ENCODE results near the gene UBASH3B.

Gene UBASH3B

DNA sequence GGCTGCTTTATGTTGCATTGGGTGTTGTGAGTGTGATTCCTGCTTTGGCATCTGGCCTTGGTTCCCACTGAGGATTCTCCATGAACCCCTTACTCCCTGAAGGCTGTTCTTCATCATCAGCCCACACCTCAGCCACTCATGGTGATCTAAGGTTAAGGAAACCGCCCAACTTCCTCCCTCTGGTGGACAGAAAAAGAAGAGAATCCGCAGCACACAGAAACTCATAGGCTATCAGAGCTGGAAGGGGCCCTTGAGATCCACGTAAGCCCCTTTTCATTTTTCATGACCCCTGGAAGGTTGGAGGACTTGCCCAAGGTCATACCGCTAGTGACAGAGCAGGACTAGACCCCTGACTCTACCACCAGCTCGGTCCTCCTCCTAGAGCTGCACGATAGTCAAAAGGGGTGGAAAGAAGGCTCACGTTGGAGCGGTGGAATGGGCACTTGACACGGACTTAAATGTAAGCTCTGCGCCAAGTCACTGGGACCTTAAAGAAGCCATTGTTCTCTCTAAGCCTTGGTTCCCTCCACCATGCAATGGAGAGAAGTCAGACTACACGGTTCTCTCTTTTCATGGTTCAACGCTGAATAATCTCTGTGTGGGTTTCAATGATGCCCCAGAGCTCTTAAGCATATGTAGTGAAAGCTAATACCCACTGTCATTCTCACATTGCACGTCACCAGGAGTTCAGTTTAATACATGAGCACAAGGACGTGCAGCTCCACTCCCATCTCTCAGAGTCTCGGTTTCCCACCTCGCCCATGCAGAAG is 99.2 kb downstream of the UBASH3B start:
- Mint-ChIP-seq H3K36me3 (ENCODE audit: insufficient read depth) (no peaks in the 10 kb centered on the region), H3K4me1 (ENCODE audit: low read depth in 2 of 2) (peaks cover 17 to 20% of the 10 kb centered on the region in 2 donors), H3K9me3 (no peaks in the 10 kb centered on the region), H3K27ac (no peak overlapping the region), H3K4me3 (peak overlapping the region in 1 of 2 donors; percentile 19), H3K27me3 (no peaks in the 10 kb centered on the region)
- ATAC-seq (replicated peaks) (peak; percentile 46), DNase-seq (peak in 2 of 3 experiments; percentile 18 to 21)

DNA sequence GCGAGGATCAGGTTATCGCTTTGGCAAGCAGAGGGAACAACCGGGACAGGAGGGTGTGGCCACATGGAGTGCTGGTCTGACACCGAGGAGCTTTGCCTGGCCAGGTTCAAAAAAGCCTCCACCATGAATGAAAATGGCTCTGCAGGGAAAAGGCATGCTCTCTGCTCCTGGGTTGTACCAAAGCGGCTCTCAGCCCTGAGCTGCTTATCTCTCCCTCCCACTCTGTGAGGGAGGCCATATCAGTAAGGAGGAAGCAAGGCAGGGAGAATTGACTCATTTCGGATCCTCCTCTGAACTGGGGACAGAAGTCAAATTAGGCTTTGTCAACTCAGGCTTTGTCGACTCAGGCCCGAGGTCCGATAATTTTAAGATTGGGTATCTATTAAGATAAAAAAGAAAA is 99.9 kb downstream of the UBASH3B start:
- no peak for ATAC-seq (replicated peaks)
- no peaks in the 10 kb centered on the region for H3K36me3 Mint-ChIP-seq (ENCODE audit: insufficient read depth)
- H3K9me3 Mint-ChIP-seq: no peaks in the 10 kb centered on the region
- H3K27me3 Mint-ChIP-seq: no peaks in the 10 kb centered on the region
- no peak for DNase-seq
- H3K27ac Mint-ChIP-seq: no peak overlapping the region
- no peak overlapping the region for H3K4me3 Mint-ChIP-seq
- peaks cover 17 to 21% of the 10 kb centered on the region in 2 donors for H3K4me1 Mint-ChIP-seq (ENCODE audit: low read depth in 2 of 2)

DNA sequence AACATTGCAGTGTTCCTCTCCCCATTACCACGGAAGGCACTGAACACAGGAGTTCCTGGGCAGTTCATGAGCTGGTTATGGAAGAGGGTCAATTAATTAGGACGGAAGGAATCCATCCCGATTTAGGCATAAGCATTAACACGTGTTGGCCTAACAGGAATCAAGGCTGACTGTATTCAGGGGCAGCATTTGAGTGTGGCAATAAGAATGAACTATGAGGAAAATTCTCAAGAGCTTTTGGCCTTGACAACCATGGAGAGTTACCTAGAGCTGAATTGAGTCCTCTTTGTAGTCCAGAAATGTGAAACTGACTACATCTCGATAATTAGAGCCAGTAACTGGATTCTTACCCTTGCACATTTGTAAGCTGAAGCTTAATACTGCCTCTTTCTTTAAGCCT is 100.4 kb downstream of the UBASH3B start:
- no peak for DNase-seq
- Mint-ChIP-seq H3K27me3 (no peaks in the 10 kb centered on the region), H3K4me3 (no peak overlapping the region), H3K4me1 (ENCODE audit: low read depth in 2 of 2) (peaks cover 17 to 21% of the 10 kb centered on the region in 2 donors), H3K36me3 (ENCODE audit: insufficient read depth) (no peaks in the 10 kb centered on the region), H3K9me3 (no peaks in the 10 kb centered on the region), H3K27ac (peak overlapping the region; percentile 9 to 41)
- ATAC-seq (replicated peaks): no peak

DNA sequence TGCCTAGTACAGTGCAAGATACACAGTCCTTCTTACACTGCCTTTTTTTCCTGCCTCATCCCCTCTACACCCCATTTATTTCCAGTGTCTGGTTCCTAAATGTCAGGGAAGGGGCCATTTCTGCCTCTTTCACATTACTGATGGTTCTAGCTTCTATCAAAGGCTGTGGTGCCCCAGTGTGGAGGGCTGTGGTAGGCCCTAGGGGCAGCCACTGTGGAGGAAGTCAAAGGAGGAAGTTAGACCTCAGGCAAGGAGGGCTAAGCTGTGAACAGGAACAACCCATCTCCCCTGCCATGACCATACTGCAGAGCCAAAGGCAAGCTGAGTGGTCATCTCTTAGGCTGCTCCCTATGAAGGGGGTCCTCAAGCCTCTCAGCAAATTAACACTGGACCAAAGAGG is 100.9 kb downstream of the UBASH3B start:
- Mint-ChIP-seq H3K27ac (peak overlapping the region; percentile 9 to 41), H3K4me1 (ENCODE audit: low read depth in 2 of 2) (peaks cover 19 to 20% of the 10 kb centered on the region in 2 donors), H3K36me3 (ENCODE audit: insufficient read depth) (no peaks in the 10 kb centered on the region), H3K9me3 (no peaks in the 10 kb centered on the region), H3K27me3 (no peaks in the 10 kb centered on the region), H3K4me3 (no peak overlapping the region)
- peak; percentile 98 for ATAC-seq (replicated peaks)
- DNase-seq: peak; percentile 48 to 64 (median 49)

DNA sequence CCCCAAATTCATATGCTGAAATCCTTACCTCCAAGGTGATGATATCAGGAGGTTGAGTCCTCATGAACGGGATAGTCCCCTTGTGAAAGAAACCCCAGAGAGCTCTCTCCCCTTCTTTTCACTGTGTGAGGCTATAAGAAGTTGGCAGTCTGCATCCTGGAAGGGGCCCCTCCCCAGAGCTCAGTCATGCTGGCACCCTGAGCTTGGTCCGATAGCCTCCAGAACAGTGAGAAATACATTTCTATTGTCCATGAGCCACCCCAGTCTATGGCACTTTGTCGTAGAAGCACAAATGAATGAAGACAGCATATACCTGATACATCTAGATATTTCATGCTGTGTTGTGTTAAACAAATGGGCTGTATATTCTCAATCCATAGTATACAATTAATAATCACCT is 101.7 kb downstream of the UBASH3B start:
- no peak overlapping the region for H3K4me3 Mint-ChIP-seq
- no peaks in the 10 kb centered on the region for H3K9me3 Mint-ChIP-seq
- H3K27me3 Mint-ChIP-seq: no peaks in the 10 kb centered on the region
- ATAC-seq (replicated peaks) (no peak), DNase-seq (no peak)
- peaks cover 14 to 15% of the 10 kb centered on the region in 2 donors for H3K4me1 Mint-ChIP-seq (ENCODE audit: low read depth in 2 of 2)
- H3K36me3 Mint-ChIP-seq (ENCODE audit: insufficient read depth): no peaks in the 10 kb centered on the region
- H3K27ac Mint-ChIP-seq: no peak overlapping the region

DNA sequence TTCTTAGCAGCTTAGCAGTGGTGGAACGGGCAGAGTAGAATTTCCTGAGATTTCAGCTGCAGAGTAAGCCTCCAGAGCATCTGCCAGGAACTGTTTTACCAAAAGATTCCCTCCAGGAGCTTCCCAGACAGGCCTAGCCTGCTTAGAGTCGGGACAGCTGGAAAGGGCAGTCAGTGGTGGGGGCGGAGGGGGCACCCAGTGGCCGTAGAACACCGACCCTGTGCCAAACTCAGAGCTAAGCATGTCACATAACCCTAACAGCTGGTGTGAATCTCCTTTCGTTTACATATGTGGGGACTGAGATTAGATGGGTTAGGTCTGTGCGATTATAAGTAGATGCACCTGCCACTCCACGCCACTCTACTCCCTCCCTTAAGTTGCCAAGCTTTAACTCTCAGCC is 102.8 kb downstream of the UBASH3B start:
- Mint-ChIP-seq H3K4me1 (ENCODE audit: low read depth in 2 of 2) (peaks cover 10 to 18% of the 10 kb centered on the region in 2 donors), H3K9me3 (no peaks in the 10 kb centered on the region), H3K27ac (no peak overlapping the region), H3K36me3 (ENCODE audit: insufficient read depth) (no peaks in the 10 kb centered on the region), H3K4me3 (no peak overlapping the region), H3K27me3 (no peaks in the 10 kb centered on the region)
- DNase-seq (no peak), ATAC-seq (replicated peaks) (no peak)

DNA sequence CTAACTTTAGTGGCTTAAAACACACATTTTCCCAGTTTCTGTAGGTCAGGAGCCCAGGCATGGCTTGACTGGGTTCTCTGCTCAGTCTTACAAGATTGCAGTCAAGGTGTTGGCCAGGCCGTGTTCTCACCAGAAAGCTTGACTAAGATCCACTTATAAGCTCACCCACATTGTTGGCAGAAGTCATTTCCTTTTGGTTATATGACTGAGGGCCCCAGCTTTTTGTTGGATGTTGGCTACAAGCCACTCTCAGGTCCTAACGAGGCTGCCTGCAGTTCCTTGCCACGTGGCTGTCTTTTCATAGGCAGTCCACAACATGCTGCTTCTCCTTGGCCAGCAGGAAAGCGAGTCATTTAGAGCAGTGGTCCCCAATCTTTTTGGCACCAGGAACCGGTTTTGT is 103.5 kb downstream of the UBASH3B start:
- Mint-ChIP-seq H3K9me3 (no peaks in the 10 kb centered on the region), H3K4me1 (ENCODE audit: low read depth in 2 of 2) (peaks cover 10 to 18% of the 10 kb centered on the region in 2 donors), H3K36me3 (ENCODE audit: insufficient read depth) (no peaks in the 10 kb centered on the region), H3K4me3 (no peak overlapping the region), H3K27ac (no peak overlapping the region), H3K27me3 (no peaks in the 10 kb centered on the region)
- DNase-seq (no peak), ATAC-seq (replicated peaks) (no peak)

DNA sequence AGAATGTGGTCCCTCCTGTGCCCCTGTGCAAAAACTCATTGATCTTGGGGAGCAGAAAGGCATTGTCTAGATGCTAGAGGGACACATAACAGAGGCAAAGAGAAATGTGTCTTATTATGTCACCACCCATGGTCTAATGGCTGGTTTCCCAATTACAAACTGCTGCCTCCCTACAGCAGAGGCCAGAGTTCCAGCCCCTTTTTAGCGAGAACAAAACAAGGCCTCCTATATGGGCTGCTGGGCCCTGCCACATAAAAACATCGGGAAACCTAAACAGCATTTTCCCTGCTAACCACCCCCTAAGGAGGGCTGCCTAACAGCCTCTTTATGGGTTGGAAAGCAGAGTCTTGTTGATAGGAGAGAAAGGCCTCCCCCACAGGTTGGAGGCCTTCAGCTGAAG is 107.6 kb downstream of the UBASH3B start:
- Mint-ChIP-seq H3K27ac (no peak overlapping the region), H3K4me3 (no peak overlapping the region), H3K27me3 (no peaks in the 10 kb centered on the region), H3K36me3 (ENCODE audit: insufficient read depth) (no peaks in the 10 kb centered on the region), H3K9me3 (no peaks in the 10 kb centered on the region), H3K4me1 (ENCODE audit: low read depth in 2 of 2) (peaks cover 3 to 13% of the 10 kb centered on the region in 2 donors)
- DNase-seq: no peak
- no peak for ATAC-seq (replicated peaks)

DNA sequence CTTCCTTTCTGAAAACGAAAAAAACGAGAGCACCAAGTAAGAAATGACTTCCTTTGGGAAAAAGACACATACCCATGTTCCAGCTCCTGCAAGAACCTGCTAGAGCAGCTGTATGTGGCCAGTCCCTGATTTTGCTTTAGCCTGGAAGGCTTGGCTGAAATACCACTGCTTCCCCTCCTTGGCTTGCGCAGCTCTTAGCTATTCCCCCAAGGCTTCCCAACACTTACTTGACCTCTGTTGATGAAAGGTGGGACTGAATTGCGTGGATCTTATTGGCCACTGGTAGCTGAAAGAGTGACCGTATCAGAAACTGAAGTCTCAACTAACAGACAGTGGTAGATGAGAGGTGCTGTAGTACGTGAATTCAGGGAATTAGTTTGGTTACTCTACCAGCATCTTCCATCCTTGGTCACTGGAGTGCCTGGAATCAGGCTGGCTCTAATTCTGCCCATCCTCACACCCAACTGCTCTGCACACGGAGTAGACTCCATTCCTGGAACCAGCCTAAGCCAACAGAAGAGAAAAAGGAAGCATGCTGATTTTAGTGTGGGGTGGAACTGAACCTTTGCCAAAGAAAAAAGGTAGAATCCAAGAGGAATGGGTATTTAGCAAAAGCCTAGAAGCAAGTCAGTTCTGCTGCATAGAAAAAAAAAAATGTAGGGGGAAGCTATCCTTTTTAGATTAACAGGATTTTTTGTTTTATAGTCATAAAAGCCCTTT is 109.0 kb downstream of the UBASH3B start:
- H3K4me3 Mint-ChIP-seq: no peak overlapping the region
- H3K9me3 Mint-ChIP-seq: no peaks in the 10 kb centered on the region
- H3K27ac Mint-ChIP-seq: no peak overlapping the region
- no peak for ATAC-seq (replicated peaks)
- no peak for DNase-seq
- no peaks in the 10 kb centered on the region for H3K27me3 Mint-ChIP-seq
- H3K4me1 Mint-ChIP-seq (ENCODE audit: low read depth in 2 of 2): peaks cover 3 to 12% of the 10 kb centered on the region in 2 donors
- H3K36me3 Mint-ChIP-seq (ENCODE audit: insufficient read depth): no peaks in the 10 kb centered on the region

DNA sequence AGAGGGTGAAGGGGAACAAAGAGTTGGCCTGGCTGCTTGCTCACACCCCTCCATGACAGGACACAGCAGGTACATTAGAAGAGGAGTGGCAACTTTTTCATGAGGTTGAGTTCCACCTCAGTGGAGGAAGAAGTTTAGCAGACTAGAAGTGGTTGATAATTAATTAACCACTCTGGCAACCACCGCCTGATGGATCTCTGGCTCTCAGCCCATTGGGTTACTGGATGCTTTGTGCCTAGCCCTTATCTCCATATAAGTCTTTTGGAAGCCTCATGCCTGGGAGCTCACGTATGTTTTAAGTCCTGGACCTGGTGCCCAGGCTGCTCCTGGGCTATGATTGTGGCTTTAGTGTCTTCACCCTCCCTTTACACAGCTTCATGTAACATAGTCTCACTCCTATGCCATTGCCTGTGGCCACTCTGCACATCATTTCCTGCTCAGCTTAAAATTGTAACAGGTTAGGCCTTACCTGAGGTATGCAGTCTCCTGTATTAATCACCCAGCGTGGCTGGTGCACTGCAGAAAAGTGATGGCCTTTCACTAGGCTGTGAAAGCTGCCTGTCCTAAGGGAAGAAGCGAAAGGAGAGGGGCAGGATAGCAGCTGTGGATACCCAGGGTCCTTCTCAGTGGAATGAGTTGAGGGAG is 110.1 kb downstream of the UBASH3B start:
- no peak overlapping the region for H3K4me3 Mint-ChIP-seq
- ATAC-seq (replicated peaks) (no peak), DNase-seq (no peak)
- H3K9me3 Mint-ChIP-seq: no peaks in the 10 kb centered on the region
- no peak overlapping the region for H3K27ac Mint-ChIP-seq
- H3K27me3 Mint-ChIP-seq: no peaks in the 10 kb centered on the region
- H3K4me1 Mint-ChIP-seq (ENCODE audit: low read depth in 2 of 2): peaks cover 3 to 8% of the 10 kb centered on the region in 2 donors
- H3K36me3 Mint-ChIP-seq (ENCODE audit: insufficient read depth): no peaks in the 10 kb centered on the region

DNA sequence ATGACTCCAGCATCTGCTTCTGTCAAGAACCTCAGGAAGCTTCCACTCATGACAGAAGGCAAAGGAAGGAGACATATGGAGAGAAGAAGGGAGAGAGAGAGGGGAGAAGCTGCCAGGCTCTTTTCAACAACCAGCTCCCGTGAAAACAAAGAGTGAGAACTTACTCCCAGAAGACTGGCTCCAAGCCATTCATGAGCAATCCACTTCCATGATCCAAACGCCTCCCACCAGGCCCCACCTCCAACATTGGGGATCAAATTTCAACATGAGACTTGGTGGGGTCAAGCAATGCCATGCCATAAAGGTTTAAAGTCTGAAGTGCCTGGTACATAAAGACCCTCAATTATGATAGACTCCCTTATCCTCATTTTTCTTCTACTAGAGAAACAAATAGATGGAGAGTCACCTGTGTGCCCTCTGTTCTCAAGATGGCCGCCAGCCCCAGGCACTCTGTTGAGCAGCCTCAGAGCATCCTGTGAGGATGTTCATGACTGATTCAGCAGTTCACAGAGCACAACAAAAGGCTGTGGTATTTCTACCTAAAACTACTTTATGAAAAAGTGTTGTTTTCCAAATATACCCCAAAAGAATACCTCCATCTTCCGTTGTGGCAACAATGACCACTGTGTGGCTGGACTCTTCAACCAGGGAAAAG is 113.7 kb downstream of the UBASH3B start:
- Mint-ChIP-seq H3K9me3 (no peaks in the 10 kb centered on the region), H3K4me3 (no peak overlapping the region), H3K27ac (no peak overlapping the region), H3K4me1 (ENCODE audit: low read depth in 2 of 2) (peaks cover 0 to 5% of the 10 kb centered on the region in 2 donors), H3K27me3 (no peaks in the 10 kb centered on the region), H3K36me3 (ENCODE audit: insufficient read depth) (no peaks in the 10 kb centered on the region)
- DNase-seq (no peak), ATAC-seq (replicated peaks) (no peak)

DNA sequence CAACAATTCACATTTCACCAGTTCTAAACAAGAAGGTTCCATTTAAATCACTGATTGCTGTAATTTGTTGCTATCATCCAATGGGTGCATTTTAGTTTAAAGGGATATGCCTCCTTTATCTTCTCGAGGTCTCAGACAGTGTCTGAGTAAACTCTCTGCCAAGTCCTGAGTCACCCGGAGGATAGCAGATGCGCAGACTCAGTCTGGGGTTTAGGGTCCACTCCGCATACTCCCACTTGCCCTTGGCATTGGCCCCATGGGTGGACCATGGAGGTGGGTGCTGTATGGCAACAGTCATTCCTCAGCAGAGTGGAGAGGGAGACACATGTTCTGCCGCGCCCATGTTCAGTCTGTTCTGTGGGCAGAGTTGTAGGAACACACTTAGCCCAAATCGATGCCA is 117.4 kb downstream of the UBASH3B start:
- H3K36me3 Mint-ChIP-seq (ENCODE audit: insufficient read depth): peaks cover 7% of the 10 kb centered on the region
- DNase-seq (no peak), ATAC-seq (replicated peaks) (no peak)
- no peaks in the 10 kb centered on the region for H3K9me3 Mint-ChIP-seq
- peaks cover 0 to 5% of the 10 kb centered on the region in 2 donors for H3K4me1 Mint-ChIP-seq (ENCODE audit: low read depth in 2 of 2)
- no peaks in the 10 kb centered on the region for H3K27me3 Mint-ChIP-seq
- H3K4me3 Mint-ChIP-seq: no peak overlapping the region
- H3K27ac Mint-ChIP-seq: no peak overlapping the region

DNA sequence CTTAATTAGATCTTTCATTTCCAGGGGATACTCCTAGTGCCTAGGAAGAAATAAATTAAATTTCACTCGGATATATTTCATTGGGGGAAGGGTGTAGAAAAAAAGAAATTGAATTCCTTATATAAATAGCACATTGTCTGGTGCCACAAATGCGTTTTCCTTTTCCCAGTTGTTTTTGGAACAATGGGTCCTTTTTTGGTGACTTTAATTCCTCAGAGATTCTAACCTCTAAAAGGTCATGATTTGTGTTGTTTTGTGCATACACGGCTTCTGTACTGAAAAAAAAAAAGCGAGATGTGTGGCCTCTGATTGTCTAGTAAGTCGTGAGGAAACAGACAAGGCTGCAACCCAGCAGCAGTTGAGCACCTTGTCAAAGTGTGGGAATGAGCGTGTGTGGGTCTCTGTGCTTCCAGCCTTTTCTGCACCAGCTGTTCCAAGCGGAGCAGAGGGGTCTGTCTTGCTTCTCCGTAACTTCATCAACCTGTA is 118.3 kb downstream of the UBASH3B start:
- Mint-ChIP-seq H3K4me1 (ENCODE audit: low read depth in 2 of 2) (peaks cover 0 to 5% of the 10 kb centered on the region in 2 donors), H3K27ac (peak overlapping the region in 1 of 2 donors; percentile 70), H3K27me3 (no peaks in the 10 kb centered on the region), H3K4me3 (no peak overlapping the region), H3K9me3 (no peaks in the 10 kb centered on the region), H3K36me3 (ENCODE audit: insufficient read depth) (peaks cover 12% of the 10 kb centered on the region)
- ATAC-seq (replicated peaks): no peak
- no peak for DNase-seq
